PC-3 (cell line): ENCODE measurements around the gene MIER1. TPM values are rescaled to one million over a fixed set of nuclear protein-coding genes. Genes with fewer than 3 reads are reported as not detected.

ENCODE experiments used
- ATAC-seq: fragments of 200-7000 bp; cut with Tn5 transposase; 2 replicates; pipeline ENCODE4 v1.9.1; 2020; ENCODE audit warnings: mild to moderate bottlenecking, moderate library complexity
- BruUV-seq: library from RNA; stranded (reverse); fragments of 400-500 nt; replicated peaks from 2 replicates; lab custom pipeline; 2021; lab: Mats Ljungman, UMichigan
- CTCF ChIA-PET: fragments of 300-600 bp; sonication (Branson Sonifier 250); formaldehyde crosslinking; loops from one replicate; lab custom pipeline; 2022; ENCODE audit warnings: antibody characterized with exemption; lab: Charles Lee
- POLR2A ChIA-PET: fragments of 300-600 bp; sonication (Branson Sonifier 250); formaldehyde crosslinking; loops from one replicate; lab custom pipeline; 2022; ENCODE audit warnings: antibody characterized with exemption; ENCODE audit not compliant: unreplicated experiment; lab: Charles Lee
- DNase-seq: peaks from one replicate; pipeline ENCODE4 v3.0.0-alpha.2; 2015
- H2AFZ ChIP-seq: fragments of 300-600 bp; sonication (generic); 2 replicates; pipeline ENCODE4 v1.6.0; 2016; ENCODE audit warnings: antibody characterized with exemption, low read length
- H3F3A ChIP-seq: fragments of 300-600 bp; sonication (generic); one replicate; pipeline ENCODE4 v1.6.0; 2017; ENCODE audit warnings: antibody characterized with exemption, low read length, control low read depth, mild to moderate bottlenecking; ENCODE audit not compliant: unreplicated experiment
- H3K27ac ChIP-seq: fragments of 300-600 bp; sonication (generic); 2 replicates; pipeline ENCODE4 v1.5.1; 2016; ENCODE audit warnings: mild to moderate bottlenecking, low read length
- H3K27me3 ChIP-seq: fragments of 300-600 bp; sonication (generic); 2 replicates; pipeline ENCODE4 v1.6.1; 2016; ENCODE audit warnings: low read length, mixed read lengths
- H3K36me3 ChIP-seq: fragments of 300-600 bp; sonication (generic); 2 replicates; pipeline ENCODE4 v1.6.1; 2016; ENCODE audit warnings: low read depth, mixed run types, low read length, mixed read lengths
- H3K4me1 ChIP-seq: fragments of 300-600 bp; sonication (generic); 2 replicates; pipeline ENCODE4 v1.5.1; 2016; ENCODE audit warnings: low read length; ENCODE audit not compliant: insufficient read depth
- H3K4me2 ChIP-seq: fragments of 300-600 bp; sonication (generic); 2 replicates; pipeline ENCODE4 v1.6.0; 2016; ENCODE audit warnings: low read length
- H3K4me3 ChIP-seq: fragments of 300-600 bp; sonication (generic); 2 replicates; pipeline ENCODE4 v1.5.1; 2016; ENCODE audit warnings: mild to moderate bottlenecking, low read length, mixed read lengths
- H3K79me2 ChIP-seq: fragments of 300-600 bp; sonication (generic); 2 replicates; pipeline ENCODE4 v1.6.1; 2017; ENCODE audit warnings: low read length, mixed read lengths
- H3K9ac ChIP-seq: fragments of 300-600 bp; sonication (generic); 2 replicates; pipeline ENCODE4 v1.6.0; 2016; ENCODE audit warnings: mild to moderate bottlenecking, low read length
- H3K9me2 ChIP-seq: fragments of 300-600 bp; sonication (generic); replicated peaks from 2 replicates; pipeline ENCODE4 v1.6.1; 2016; ENCODE audit warnings: mixed run types, low read length, mixed read lengths
- H3K9me3 ChIP-seq: fragments of 300-600 bp; sonication (generic); 2 replicates; pipeline ENCODE4 v1.6.1; 2016; ENCODE audit warnings: low read length, mixed read lengths
- H4K20me1 ChIP-seq: fragments of 300-600 bp; sonication (generic); 2 replicates; pipeline ENCODE4 v1.6.1; 2016; ENCODE audit warnings: low read length, mixed read lengths
- EZH2 ChIP-seq: fragments of 300-600 bp; sonication (generic); IDR thresholded peaks from one replicate; pipeline ENCODE4 v1.6.1; 2017; ENCODE audit warnings: antibody characterized with exemption, mild to moderate bottlenecking, low read length; ENCODE audit not compliant: unreplicated experiment
- EZH2phosphoT487 ChIP-seq: fragments of 300-600 bp; sonication (generic); IDR thresholded peaks from 2 replicates; pipeline ENCODE4 v1.6.1; 2018; ENCODE audit warnings: mild to moderate bottlenecking, antibody characterized with exemption, low read length, borderline replicate concordance
- intact Hi-C: fragments of 100-400 bp; cut with micrococcal nuclease; formaldehyde crosslinking; loops from 2 replicates; pipeline ENCODE4 v1.9.0; 2023
- total RNA-seq: library from RNA; depleted of rRNA; stranded (reverse); fragments of >200 nt; gene quantifications from 2 replicates; pipeline ENCODE4 v1.2.3, GENCODE V29; 2014
- TF ChIP-seq, protein P1 (sequence below): fragments of 300-600 bp; sonication (generic); conservative IDR thresholded peaks from 2 replicates; pipeline ENCODE4 v1.5.1; 2017; ENCODE audit warnings: antibody characterized with exemption, low read depth, mild to moderate bottlenecking, low read length

Gene MIER1
- total RNA-seq, 1 experiment from 2014 or later = 11.8 TPM

DNA sequence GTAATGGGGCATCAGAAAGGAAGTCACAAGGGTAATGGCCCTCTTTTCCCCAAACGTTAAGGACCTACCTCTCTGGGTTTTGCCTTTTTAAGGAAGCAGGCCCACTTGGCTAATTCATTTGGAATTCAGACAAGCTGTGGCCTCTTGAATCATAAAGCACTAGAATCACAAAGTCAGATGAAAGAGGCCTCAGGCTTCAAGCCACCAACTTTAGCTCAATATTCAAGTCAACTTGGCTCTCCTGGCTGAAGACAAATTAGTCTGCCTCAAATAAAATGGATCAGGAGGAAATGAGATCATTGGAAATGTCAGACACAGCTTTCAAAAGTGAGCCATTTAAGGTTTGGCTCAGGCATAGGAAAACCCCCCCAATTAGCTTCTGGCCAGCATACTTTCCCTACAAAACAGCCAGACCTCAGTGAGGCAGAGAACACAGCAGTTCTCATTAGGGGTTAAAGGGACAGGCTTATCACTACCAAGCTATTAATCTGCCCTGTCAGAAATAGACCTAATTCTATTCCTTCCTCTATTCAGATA is 94.9 kb downstream of the MIER1 start:
- CTCF ChIA-PET = no interaction called here

DNA sequence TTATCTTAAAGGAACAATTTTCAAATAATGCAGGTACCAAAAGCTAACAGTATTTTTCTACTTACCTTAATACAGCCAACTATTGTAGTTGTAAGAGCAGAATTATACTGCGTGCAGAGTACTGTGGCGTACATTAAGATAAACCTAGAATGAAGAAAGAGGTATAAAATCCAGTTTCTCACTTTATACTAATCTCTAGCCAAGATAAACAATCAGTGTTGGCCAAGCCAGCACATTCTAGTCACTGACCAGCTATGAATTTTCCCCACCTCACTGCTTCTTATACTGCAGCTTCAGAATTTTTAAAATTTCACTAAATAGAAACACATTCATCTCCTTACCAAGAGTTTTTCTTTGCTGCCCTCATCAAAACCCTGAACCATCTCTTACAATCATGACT is 95.5 kb downstream of the MIER1 start:
- Histone ChIP-seq H3K4me1 (no peaks in the 10 kb centered on the region), H3K4me3 (no peak overlapping the region), H3K36me3 (no peaks in the 10 kb centered on the region), H3K4me2 (no peak overlapping the region), H3K9me2 (no peaks in the 10 kb centered on the region), H3K9me3 (no peaks in the 10 kb centered on the region), H4K20me1 (no peaks in the 10 kb centered on the region), H3K9ac (no peak overlapping the region), H3K27ac (no peak overlapping the region), H3K27me3 (no peaks in the 10 kb centered on the region), H3F3A (no peaks in the 10 kb centered on the region), H3K79me2 (no peaks in the 10 kb centered on the region), H2AFZ (no peak overlapping the region)
- DNase-seq = no peak
- TF ChIP-seq, protein P1, sequence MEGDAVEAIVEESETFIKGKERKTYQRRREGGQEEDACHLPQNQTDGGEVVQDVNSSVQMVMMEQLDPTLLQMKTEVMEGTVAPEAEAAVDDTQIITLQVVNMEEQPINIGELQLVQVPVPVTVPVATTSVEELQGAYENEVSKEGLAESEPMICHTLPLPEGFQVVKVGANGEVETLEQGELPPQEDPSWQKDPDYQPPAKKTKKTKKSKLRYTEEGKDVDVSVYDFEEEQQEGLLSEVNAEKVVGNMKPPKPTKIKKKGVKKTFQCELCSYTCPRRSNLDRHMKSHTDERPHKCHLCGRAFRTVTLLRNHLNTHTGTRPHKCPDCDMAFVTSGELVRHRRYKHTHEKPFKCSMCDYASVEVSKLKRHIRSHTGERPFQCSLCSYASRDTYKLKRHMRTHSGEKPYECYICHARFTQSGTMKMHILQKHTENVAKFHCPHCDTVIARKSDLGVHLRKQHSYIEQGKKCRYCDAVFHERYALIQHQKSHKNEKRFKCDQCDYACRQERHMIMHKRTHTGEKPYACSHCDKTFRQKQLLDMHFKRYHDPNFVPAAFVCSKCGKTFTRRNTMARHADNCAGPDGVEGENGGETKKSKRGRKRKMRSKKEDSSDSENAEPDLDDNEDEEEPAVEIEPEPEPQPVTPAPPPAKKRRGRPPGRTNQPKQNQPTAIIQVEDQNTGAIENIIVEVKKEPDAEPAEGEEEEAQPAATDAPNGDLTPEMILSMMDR = no peak
- TF ChIP-seq EZH2phosphoT487 (no peak), EZH2 (no peak)
- BruUV-seq = no TSS peak
- no peak for ATAC-seq
- intact Hi-C loops = no loop called here
- ChIA-PET CTCF (no interaction called here), POLR2A (no interaction called here)

More for the DNA sequence above, 94.9 kb downstream of the MIER1 start:
- Histone ChIP-seq H3K79me2 (no peaks in the 10 kb centered on the region), H3K36me3 (no peaks in the 10 kb centered on the region), H3K4me3 (no peak overlapping the region), H2AFZ (no peak overlapping the region), H3K27ac (no peak overlapping the region), H3K9me2 (no peaks in the 10 kb centered on the region), H3F3A (no peaks in the 10 kb centered on the region), H3K9me3 (no peaks in the 10 kb centered on the region), H3K9ac (no peak overlapping the region), H3K4me1 (no peaks in the 10 kb centered on the region), H3K27me3 (no peaks in the 10 kb centered on the region), H4K20me1 (no peaks in the 10 kb centered on the region), H3K4me2 (no peak overlapping the region)
- TF ChIP-seq EZH2phosphoT487 (no peak), EZH2 (no peak)
- TF ChIP-seq, protein P1 = no peak
- DNase-seq (no peak), ATAC-seq (no peak)
- BruUV-seq = no TSS peak
- intact Hi-C loops = no loop called here
- POLR2A ChIA-PET = no interaction called here

DNA sequence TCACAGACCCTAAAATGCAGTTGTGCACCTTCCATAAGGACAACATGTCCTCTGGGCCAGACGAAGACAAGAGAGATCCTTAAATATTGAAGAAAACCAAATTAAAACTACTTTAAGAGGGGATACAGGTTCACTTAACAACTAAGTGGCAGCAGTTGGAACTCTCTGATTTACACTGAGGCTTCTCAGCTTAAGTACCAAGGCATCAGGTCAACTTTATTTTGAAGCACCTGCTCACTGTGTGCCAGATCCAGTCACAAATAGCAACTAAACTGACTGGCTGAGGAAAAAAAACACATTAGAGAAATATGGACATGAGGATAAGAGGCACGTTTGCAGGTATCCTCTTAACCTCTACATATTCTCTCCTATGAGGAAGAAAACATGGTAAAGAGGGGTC is 96.0 kb downstream of the MIER1 start:
- Histone ChIP-seq H3K27ac (no peak overlapping the region), H2AFZ (no peak overlapping the region), H3K4me3 (no peak overlapping the region), H4K20me1 (no peaks in the 10 kb centered on the region), H3K4me1 (no peaks in the 10 kb centered on the region), H3K27me3 (no peaks in the 10 kb centered on the region), H3K4me2 (no peak overlapping the region), H3F3A (no peaks in the 10 kb centered on the region), H3K9me3 (no peaks in the 10 kb centered on the region), H3K36me3 (no peaks in the 10 kb centered on the region), H3K79me2 (no peaks in the 10 kb centered on the region), H3K9me2 (no peaks in the 10 kb centered on the region), H3K9ac (no peak overlapping the region)
- intact Hi-C loops = no loop called here
- BruUV-seq = no TSS peak
- ChIA-PET POLR2A (no interaction called here), CTCF (no interaction called here)
- ATAC-seq = no peak
- TF ChIP-seq EZH2phosphoT487 (no peak), EZH2 (no peak)
- no peak for DNase-seq
